Liver (tissue), 3 donors: ENCODE measurements around the gene NASP.

ENCODE experiments used
- CTCF ChIP-seq: fragments of 150-350 bp; IDR thresholded peaks from 2 replicates; pipeline ENCODE4 v1.5.1; 2017; ENCODE audit warnings: improper control_type of control experiment, low read depth, low read length; ENCODE audit not compliant: missing input control
- EGR1 ChIP-seq, 2 donors: IDR thresholded peaks; 2 replicates each; pipeline ENCODE4 v1.6.1; 2016 to 2018; ENCODE audit warnings: antibody characterized with exemption in 2 of 2, low read depth in 2 of 2
- MAX ChIP-seq: IDR thresholded peaks from 2 replicates; pipeline ENCODE4 v1.6.1; 2016; ENCODE audit warnings: antibody characterized with exemption
- SP1 ChIP-seq: IDR thresholded peaks from 2 replicates; pipeline ENCODE4 v1.6.1; 2018; ENCODE audit warnings: antibody characterized with exemption, mild to moderate bottlenecking
- donor health status: healthy.
- donor health status: healthy.

GRCh38 chr1:45643321-45643720 is 59.5 kb downstream of the NASP start:
- no peak for TF ChIP-seq CTCF
- TF ChIP-seq MAX = no peak
- no peak for TF ChIP-seq EGR1 (IDR thresholded peaks at IDR 0.05; ENCODE audit: low read depth in 2 of 2)
- no peak for TF ChIP-seq SP1
